ENCODE data around the gene R3HDM2.

- TF ChIP-seq POLR2A (IDR thresholded peaks at IDR 0.05) (no peak), CTCF (IDR thresholded peaks at IDR 0.05) (no peak)
Observed at GRCh38 chr12:57461917-57462250, 31.0 kb upstream of the R3HDM2 start.
